Fibroblast of mammary gland (primary cell): ENCODE measurements around the gene PANK3.

ENCODE experiments used
- DNase-seq: peaks from one replicate; pipeline ENCODE4 v3.0.0-alpha.2; 2010; ENCODE audit warnings: low read depth
- H3K4me3 ChIP-seq: 2 replicates; pipeline ENCODE4 v1.5.1; 2011; ENCODE audit warnings: low read depth, mild to moderate bottlenecking, low read length, moderate library complexity; ENCODE audit not compliant: control insufficient read depth
- TF ChIP-seq, protein P1 (sequence below): conservative IDR thresholded peaks from 2 replicates; pipeline ENCODE4 v1.5.1; 2011; ENCODE audit warnings: low read depth, low read length, inconsistent platforms; ENCODE audit not compliant: control insufficient read depth, insufficient read depth

Gene PANK3

DNA sequence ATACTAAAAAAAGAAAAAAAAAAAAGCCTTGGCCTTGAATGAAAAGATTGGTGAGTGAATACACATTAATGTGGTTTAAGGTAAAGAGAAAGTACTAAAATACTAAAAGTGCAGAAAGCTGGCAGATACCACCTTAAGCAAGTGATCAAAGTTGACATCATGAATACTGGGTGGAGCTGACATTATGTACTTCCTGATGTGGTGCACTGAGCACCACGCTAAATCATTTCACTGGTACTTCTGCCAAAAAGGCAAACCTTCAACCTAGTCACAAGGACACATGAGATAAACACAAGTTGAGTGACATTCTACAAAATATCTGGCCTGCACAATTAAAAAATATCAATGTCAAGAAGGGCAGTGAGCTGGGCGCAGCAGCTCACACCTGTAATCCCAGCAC, 33.8 kb upstream of the PANK3 start:
- H3K4me3 ChIP-seq, result no peak overlapping the region
- DNase-seq, result no peak
- TF ChIP-seq, protein P1, sequence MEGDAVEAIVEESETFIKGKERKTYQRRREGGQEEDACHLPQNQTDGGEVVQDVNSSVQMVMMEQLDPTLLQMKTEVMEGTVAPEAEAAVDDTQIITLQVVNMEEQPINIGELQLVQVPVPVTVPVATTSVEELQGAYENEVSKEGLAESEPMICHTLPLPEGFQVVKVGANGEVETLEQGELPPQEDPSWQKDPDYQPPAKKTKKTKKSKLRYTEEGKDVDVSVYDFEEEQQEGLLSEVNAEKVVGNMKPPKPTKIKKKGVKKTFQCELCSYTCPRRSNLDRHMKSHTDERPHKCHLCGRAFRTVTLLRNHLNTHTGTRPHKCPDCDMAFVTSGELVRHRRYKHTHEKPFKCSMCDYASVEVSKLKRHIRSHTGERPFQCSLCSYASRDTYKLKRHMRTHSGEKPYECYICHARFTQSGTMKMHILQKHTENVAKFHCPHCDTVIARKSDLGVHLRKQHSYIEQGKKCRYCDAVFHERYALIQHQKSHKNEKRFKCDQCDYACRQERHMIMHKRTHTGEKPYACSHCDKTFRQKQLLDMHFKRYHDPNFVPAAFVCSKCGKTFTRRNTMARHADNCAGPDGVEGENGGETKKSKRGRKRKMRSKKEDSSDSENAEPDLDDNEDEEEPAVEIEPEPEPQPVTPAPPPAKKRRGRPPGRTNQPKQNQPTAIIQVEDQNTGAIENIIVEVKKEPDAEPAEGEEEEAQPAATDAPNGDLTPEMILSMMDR, result no peak

DNA sequence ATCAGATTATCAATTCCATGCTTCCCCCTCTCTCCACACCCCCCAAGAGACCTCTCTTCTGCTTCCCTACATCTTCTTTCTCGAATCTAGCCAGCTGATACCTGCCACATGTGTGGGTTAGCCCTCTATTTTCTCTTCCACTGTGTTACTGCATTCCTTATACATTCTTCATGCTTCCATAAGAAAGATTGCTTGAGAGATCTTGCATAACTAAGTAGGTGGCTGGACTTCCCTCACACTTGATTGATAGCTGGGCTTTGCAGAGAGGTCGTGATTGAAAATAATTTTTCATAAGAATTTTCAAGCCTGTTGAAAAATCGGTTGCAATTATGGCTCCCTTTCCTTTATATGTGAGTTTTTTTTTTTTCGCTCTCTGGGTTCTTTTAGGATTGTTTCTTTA, 33.0 kb upstream of the PANK3 start:
- TF ChIP-seq, protein P1, result no peak
- H3K4me3 ChIP-seq, result no peak overlapping the region
- no peak for DNase-seq

DNA sequence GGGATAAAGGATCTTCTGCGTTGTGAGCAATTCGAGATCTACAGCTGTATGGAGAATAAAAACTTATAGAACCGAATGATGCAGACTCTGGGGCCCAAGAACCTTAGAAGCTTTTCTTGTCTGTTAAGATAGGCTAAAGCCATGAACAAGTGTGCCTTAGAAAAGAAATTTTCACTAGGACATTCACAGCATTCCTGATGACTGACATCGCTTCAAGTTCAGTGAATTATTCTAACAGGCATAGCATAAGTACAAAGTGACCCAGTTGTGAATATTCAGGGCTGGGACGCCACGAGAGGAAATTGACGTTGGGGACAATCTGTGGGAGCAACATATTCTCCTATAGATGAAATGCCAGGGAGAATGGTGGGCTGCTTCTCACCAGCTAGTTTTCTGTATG, 32.0 kb upstream of the PANK3 start:
- TF ChIP-seq, protein P1, result no peak
- H3K4me3 ChIP-seq, result no peak overlapping the region
- DNase-seq, result no peak

DNA sequence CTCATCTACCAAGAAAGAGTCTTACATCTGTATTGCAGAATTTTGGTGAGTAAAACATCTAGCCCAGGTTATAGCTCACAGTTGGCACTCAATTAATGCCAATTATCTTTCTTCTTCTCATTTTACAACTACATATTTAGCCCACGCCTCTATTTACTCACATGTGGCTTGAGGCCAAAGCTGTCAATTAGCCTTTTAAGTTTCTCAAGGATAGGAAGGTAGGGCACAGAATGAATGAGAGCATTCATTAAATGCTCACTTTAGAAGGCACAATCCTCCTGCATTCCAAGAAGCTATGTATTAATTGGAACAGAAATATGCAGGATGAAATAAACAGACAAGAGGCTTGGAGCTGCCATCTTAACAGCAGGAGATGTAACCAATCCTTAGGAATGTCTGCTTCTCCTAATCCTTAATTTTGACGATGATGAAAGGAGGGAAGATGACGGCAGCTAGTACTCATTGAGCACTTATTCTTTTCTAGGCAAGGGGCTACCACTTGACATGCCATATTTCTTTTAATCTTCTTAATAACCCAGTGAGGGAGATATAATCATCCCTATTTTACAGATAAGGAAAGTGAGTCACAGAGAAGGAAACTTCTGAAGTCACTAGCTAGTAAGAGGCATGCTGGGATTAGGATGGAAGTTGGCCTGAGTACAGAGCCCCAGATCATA, 30.8 kb upstream of the PANK3 start:
- TF ChIP-seq, protein P1, result no peak
- no peak for DNase-seq
- no peak overlapping the region for H3K4me3 ChIP-seq

DNA sequence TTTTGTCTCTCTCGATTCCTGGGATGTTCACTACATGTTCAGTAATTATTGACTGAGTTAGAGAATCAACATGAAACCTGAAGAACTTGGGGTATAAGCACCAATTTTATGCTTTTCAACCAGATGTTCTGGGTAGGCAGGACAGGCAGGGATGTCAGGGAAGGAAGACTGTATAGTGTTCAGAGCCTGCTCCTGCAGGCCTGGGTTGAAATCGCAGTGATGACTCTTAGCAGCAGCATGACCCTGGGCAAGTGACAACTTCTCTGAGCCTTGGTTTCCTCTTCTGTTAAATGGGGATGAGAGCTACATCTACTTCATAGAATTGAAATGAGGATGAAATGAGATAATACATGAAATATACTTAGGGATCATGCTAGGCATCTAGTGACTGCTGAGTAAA, 29.7 kb upstream of the PANK3 start:
- DNase-seq, result no peak
- H3K4me3 ChIP-seq, result no peak overlapping the region
- TF ChIP-seq, protein P1, result no peak

DNA sequence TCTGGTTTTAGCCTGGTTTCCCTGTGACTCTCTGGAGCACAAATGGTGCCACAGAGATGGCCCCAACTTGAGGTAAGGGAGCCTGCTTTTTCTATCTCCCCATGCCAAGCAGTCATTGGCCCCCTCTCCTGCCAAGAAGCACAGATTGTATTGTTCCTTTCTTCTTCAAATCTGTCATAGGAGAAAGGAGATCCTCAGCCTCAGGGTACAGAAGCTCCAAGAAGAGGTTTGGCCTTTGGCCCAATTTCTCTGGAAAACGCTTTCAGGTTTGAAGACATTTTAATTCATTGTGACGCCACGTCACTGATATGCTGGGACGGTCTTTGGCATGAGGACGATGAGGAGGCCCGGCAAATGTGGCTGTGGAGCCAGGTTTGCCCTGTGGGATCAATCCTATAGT, 29.2 kb upstream of the PANK3 start:
- no peak overlapping the region for H3K4me3 ChIP-seq

DNA sequence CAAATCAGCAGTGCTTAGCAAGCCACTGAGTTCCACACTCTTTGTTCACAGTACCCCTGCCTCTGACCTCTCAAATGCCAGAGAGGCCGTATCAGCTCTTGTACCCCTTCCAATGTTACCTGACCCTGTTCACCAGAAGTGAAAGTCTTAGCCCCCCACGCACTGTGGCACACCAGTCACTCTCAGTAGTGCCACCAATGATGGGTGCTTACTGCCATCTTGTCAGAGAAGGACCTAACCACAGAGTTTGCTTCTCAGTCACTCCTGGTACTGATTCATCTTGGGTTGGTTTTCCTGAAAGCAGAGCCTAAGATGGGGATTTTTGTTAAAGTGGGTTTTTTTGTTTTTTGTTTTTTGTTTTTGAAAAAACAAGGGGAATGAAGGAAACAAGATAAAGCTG, 28.8 kb upstream of the PANK3 start:
- no peak for DNase-seq
- no peak overlapping the region for H3K4me3 ChIP-seq
- TF ChIP-seq, protein P1, result no peak

More for the DNA sequence above, 29.2 kb upstream of the PANK3 start:
- DNase-seq, result no peak
- TF ChIP-seq, protein P1, result no peak
